WTC11 (cell line): ENCODE data around the gene GNGT2. TPM values are rescaled to one million over a fixed set of nuclear protein-coding genes. Genes with fewer than 3 reads are reported as not detected.

Experiments used
- ATAC-seq: fragments of 200-7000 bp; cut with Tn5 transposase; 2 replicates; pipeline ENCODE4 v1.10.0; 2021; ENCODE audit warnings: mild to moderate bottlenecking, moderate library complexity
- CTCF ChIA-PET: fragments of 300-600 bp; sonication (Branson Sonifier 250); formaldehyde crosslinking; loops from one replicate; lab custom pipeline; 2021; ENCODE audit warnings: antibody characterized with exemption; lab: Charles Lee
- POLR2A ChIA-PET: fragments of 350-600 bp; sonication (Branson Sonifier 250); formaldehyde crosslinking; loops from one replicate; lab custom pipeline; 2021; ENCODE audit warnings: antibody characterized with exemption; lab: Charles Lee
- DNase-seq: peaks from one replicate; pipeline ENCODE4 v3.0.0; 2021; ENCODE audit warnings: low spot score
- H3K27ac Mint-ChIP-seq: 2 replicates; pipeline ENCODE4 v1.8.0; 2021; ENCODE audit warnings: mixed read lengths
- H3K27me3 Mint-ChIP-seq: 2 replicates; pipeline ENCODE4 v1.8.0; 2021; ENCODE audit warnings: low read depth, mild to moderate bottlenecking, moderate library complexity, mixed read lengths
- H3K36me3 Mint-ChIP-seq: 2 replicates; pipeline ENCODE4 v1.8.0; 2021; ENCODE audit warnings: mixed read lengths
- H3K4me1 Mint-ChIP-seq: 2 replicates; pipeline ENCODE4 v1.8.0; 2022; ENCODE audit warnings: mixed read lengths
- H3K4me3 Mint-ChIP-seq: 2 replicates; pipeline ENCODE4 v1.8.0; 2021; ENCODE audit warnings: mild to moderate bottlenecking, moderate library complexity, mixed read lengths
- H3K9me3 Mint-ChIP-seq: 2 replicates; pipeline ENCODE4 v1.8.0; 2021; ENCODE audit warnings: mixed read lengths
- CDX4 ChIP-seq: fragments of 250-450 bp; sonication (Bioruptor Pico); IDR thresholded peaks from 2 replicates; pipeline ENCODE4 v1.9.0; 2021; ENCODE audit warnings: moderate library complexity, mild to moderate bottlenecking, inconsistent platforms, borderline replicate concordance
- CREM ChIP-seq: sonication (generic); formaldehyde crosslinking; IDR thresholded peaks from 2 replicates; pipeline ENCODE4 v1.8.1; 2022; ENCODE audit warnings: mild to moderate bottlenecking, missing genetic modification reagents, moderate library complexity
- GABPB1 ChIP-seq: sonication (generic); formaldehyde crosslinking; IDR thresholded peaks from 2 replicates; pipeline ENCODE4 v1.8.1; 2023; ENCODE audit warnings: mild to moderate bottlenecking, missing genetic modification reagents
- HMGA2 ChIP-seq: fragments of 250-450 bp; sonication (Bioruptor Pico); IDR thresholded peaks from 2 replicates; pipeline ENCODE4 v1.4.0; 2021; ENCODE audit warnings: mild to moderate bottlenecking, moderate library complexity
- JAZF1 ChIP-seq: fragments of 250-450 bp; sonication (Bioruptor Pico); IDR thresholded peaks from 2 replicates; pipeline ENCODE4 v1.9.0; 2021; ENCODE audit warnings: moderate library complexity, mild to moderate bottlenecking, inconsistent platforms
- JUN ChIP-seq: sonication (generic); formaldehyde crosslinking; IDR thresholded peaks from 2 replicates; pipeline ENCODE4 v1.8.0; 2023; ENCODE audit warnings: mild to moderate bottlenecking, missing genetic modification reagents
- MAX ChIP-seq: sonication (generic); formaldehyde crosslinking; IDR thresholded peaks from 2 replicates; pipeline ENCODE4 v1.8.0; 2022; ENCODE audit warnings: mild to moderate bottlenecking, missing genetic modification reagents
- TCF7 ChIP-seq: sonication (generic); formaldehyde crosslinking; IDR thresholded peaks from 2 replicates; pipeline ENCODE4 v1.8.0; 2022; ENCODE audit warnings: mild to moderate bottlenecking, low read depth, missing genetic modification reagents, moderate library complexity
- ZMAT4 ChIP-seq: fragments of 250-450 bp; sonication (Bioruptor Pico); IDR thresholded peaks from 2 replicates; pipeline ENCODE4 v1.9.0; 2021; ENCODE audit warnings: mild to moderate bottlenecking
- ZSCAN18 ChIP-seq: fragments of 250-450 bp; sonication (Bioruptor Pico); IDR thresholded peaks from 2 replicates; pipeline ENCODE4 v2.1.2; 2022; ENCODE audit warnings: mild to moderate bottlenecking, moderate library complexity
- total RNA-seq: library from RNA; stranded (reverse); gene quantifications from 3 replicates; pipeline ENCODE4 v1.2.3, GENCODE V29; 2021

Gene GNGT2
- total RNA-seq, 1 experiment from 2014 or later: 0.70 TPM

- no peaks in the 10 kb centered on the region for H3K36me3 Mint-ChIP-seq
Measured at GRCh38 chr17:49156256-49156655, 54.1 kb downstream of the GNGT2 start.

More at GRCh38 chr17:49156256-49156655, 54.1 kb downstream of the GNGT2 start:
- ChIA-PET CTCF (no interaction called here), POLR2A (no interaction called here)
- ATAC-seq: no peak
- H3K4me3 Mint-ChIP-seq: no peak overlapping the region
- H3K27ac Mint-ChIP-seq: no peak overlapping the region
- no peaks in the 10 kb centered on the region for H3K9me3 Mint-ChIP-seq
- H3K27me3 Mint-ChIP-seq: no peaks in the 10 kb centered on the region; the same call in none of the 2 replicates
- DNase-seq: no peak
- TF ChIP-seq CREM (CRISPR knock-in tag) (no peak), ZSCAN18 (CRISPR knock-in tag) (no peak), ZMAT4 (CRISPR knock-in tag) (no peak), CDX4 (CRISPR knock-in tag) (no peak), HMGA2 (CRISPR knock-in tag) (no peak), JUN (CRISPR knock-in tag) (no peak), TCF7 (CRISPR knock-in tag) (no peak), JAZF1 (CRISPR knock-in tag) (no peak), GABPB1 (CRISPR knock-in tag) (no peak), MAX (CRISPR knock-in tag) (no peak)
- H3K4me1 Mint-ChIP-seq: no peaks in the 10 kb centered on the region

Other genes with a start within 250 kb of the GNGT2 start
- 0.39 TPM in 1 of 3 replicates, not detected in the others for gene GIP, start 242.0 kb downstream of the GNGT2 start, total RNA-seq
- gene IGF2BP1, start 213.2 kb downstream of the GNGT2 start, total RNA-seq: 392 to 434 TPM (median 423 TPM) in 3 replicates
- 0.02 to 0.04 TPM (median 0.02 TPM) in 3 replicates for gene B4GALNT2, start 77.8 kb downstream of the GNGT2 start, total RNA-seq
- 1.2 to 1.6 TPM (median 1.5 TPM) in 3 replicates for gene ABI3, start 133 bp upstream of the GNGT2 start, total RNA-seq
- 0.81 to 1.1 TPM (median 0.85 TPM) in 3 replicates for gene PHOSPHO1, start 20.2 kb upstream of the GNGT2 start, total RNA-seq
- 40.8 to 46.0 TPM (median 44.2 TPM) in 3 replicates for gene ZNF652, start 151.7 kb upstream of the GNGT2 start, total RNA-seq
- gene PHB1, start 204.3 kb upstream of the GNGT2 start, total RNA-seq: 350 to 375 TPM (median 362 TPM) in 3 replicates